Uterus (tissue), 2 donors: ENCODE data around the gene ZNF326.

ENCODE experiments used
- POLR2A ChIP-seq, 2 donors: fragments of 450-650 bp; IDR thresholded peaks; one replicate each; pipeline ENCODE4 v1.6.1; 2016; ENCODE audit warnings: antibody characterized with exemption in 2 of 2, mild to moderate bottlenecking in 1 of 2, moderate library complexity in 1 of 2
- TF ChIP-seq, protein P1 (sequence below), 4 experiments: fragments of 200-600 bp in 2 of 4; fragments of 450-650 bp in 2 of 4; sonication (generic) in 2 of 4; IDR thresholded peaks; one replicate each; pipeline ENCODE4 v1.5.1; 2016 to 2019; ENCODE audit warnings: antibody characterized with exemption in 4 of 4, mild to moderate bottlenecking in 2 of 4, moderate library complexity in 1 of 4

DNA sequence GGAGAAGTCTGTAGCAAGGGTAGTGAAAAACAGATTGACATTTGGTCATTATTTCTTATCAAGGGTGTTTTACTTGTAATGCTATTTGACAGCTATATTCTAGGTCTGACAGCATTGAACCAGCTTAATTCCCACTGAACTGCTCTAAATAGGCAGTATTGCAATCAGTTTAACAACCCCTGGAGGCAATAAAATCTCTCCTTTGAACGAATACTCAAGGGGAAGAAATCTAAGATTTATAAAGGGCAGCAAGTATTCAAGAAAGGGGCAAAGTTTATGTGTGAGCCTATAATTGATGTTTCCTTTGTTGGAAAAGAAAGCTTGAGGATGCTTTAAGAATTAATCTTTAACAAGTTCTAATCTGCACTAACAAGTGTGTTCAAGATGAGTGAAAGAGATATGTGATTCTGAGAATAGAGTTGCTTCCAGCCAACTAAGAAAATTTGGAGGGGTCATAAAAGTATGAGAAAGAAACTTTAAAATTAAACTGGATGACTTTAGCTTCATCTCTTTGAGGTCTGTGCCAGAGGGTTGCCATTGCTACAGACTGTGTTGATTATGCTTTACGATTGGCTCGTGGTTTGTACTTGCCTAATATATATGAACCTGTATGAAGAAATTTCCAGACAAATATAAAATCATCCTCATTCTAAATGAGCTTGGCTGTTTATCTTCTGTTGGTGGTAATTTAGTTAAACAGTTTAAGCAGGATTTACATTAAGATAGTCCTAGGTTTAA lies 72.5 kb downstream of the ZNF326 start:
- TF ChIP-seq POLR2A (IDR thresholded peaks at IDR 0.05), result no peak
- TF ChIP-seq, protein P1, sequence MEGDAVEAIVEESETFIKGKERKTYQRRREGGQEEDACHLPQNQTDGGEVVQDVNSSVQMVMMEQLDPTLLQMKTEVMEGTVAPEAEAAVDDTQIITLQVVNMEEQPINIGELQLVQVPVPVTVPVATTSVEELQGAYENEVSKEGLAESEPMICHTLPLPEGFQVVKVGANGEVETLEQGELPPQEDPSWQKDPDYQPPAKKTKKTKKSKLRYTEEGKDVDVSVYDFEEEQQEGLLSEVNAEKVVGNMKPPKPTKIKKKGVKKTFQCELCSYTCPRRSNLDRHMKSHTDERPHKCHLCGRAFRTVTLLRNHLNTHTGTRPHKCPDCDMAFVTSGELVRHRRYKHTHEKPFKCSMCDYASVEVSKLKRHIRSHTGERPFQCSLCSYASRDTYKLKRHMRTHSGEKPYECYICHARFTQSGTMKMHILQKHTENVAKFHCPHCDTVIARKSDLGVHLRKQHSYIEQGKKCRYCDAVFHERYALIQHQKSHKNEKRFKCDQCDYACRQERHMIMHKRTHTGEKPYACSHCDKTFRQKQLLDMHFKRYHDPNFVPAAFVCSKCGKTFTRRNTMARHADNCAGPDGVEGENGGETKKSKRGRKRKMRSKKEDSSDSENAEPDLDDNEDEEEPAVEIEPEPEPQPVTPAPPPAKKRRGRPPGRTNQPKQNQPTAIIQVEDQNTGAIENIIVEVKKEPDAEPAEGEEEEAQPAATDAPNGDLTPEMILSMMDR (IDR thresholded peaks at IDR 0.05), result no peak
